Effector memory CD8-positive, alpha-beta T cell (primary cell): ENCODE results near the gene PTGER4.
"Not testable (repeated sequence)": the region's sequence is repeated elsewhere in the genome, so short reads cannot be mapped to it uniquely, and the experiment has no call there.

Experiments
- ATAC-seq: fragments of 150-1000 bp; cut with Tn5 transposase; replicated peaks from 2 replicates; pipeline ENCODE4 v1.10.0; 2021; ENCODE audit warnings: mild to moderate bottlenecking, moderate library complexity
- DNase-seq, 3 experiments: peaks; one replicate each; pipeline ENCODE4 v3.0.0; 2021
- H3K27ac Mint-ChIP-seq, 2 donors: one replicate each; pipeline ENCODE4 v1.8.0; 2022; ENCODE audit warnings: mild to moderate bottlenecking in 2 of 2, mixed read lengths in 2 of 2, moderate library complexity in 2 of 2
- H3K27me3 Mint-ChIP-seq, 2 donors: one replicate each; pipeline ENCODE4 v1.8.0; 2022; ENCODE audit warnings: mixed read lengths in 2 of 2
- H3K36me3 Mint-ChIP-seq: one replicate; pipeline ENCODE4 v1.8.0; 2022; ENCODE audit warnings: mild to moderate bottlenecking, moderate library complexity, mixed read lengths; ENCODE audit not compliant: insufficient read depth
- H3K4me1 Mint-ChIP-seq, 2 donors: one replicate each; pipeline ENCODE4 v1.8.0; 2022; ENCODE audit warnings: low read depth in 2 of 2, mixed read lengths in 2 of 2
- H3K4me3 Mint-ChIP-seq, 2 donors: one replicate each; pipeline ENCODE4 v1.8.0; 2022; ENCODE audit warnings: mild to moderate bottlenecking in 2 of 2, mixed read lengths in 2 of 2, moderate library complexity in 2 of 2
- H3K9me3 Mint-ChIP-seq, 2 donors: one replicate each; pipeline ENCODE4 v1.8.0; 2022; ENCODE audit warnings: mixed read lengths in 2 of 2

PTGER4 gene

GRCh38 chr5:40687321-40687720, 7.6 kb downstream of the PTGER4 start:
- ATAC-seq (peak; percentile 43), DNase-seq (no peak)
- Mint-ChIP-seq H3K4me1 (peaks cover 61 to 84% of the 10 kb centered on the region in 2 donors), H3K27me3 (no peaks in the 10 kb centered on the region), H3K36me3 (peaks cover 97% of the 10 kb centered on the region), H3K4me3 (peak overlapping the region; percentile 100), H3K27ac (peak overlapping the region; percentile 95 to 100), H3K9me3 (no peaks in the 10 kb centered on the region)

GRCh38 chr5:40688127-40688761, 8.5 kb downstream of the PTGER4 start:
- H3K9me3 Mint-ChIP-seq, result no peaks in the 10 kb centered on the region
- H3K27ac Mint-ChIP-seq, result peak overlapping the region; percentile 95 to 100
- H3K4me1 Mint-ChIP-seq, result peaks cover 63 to 79% of the 10 kb centered on the region in 2 donors
- DNase-seq, result peak; percentile 83 to 89 (median 85)
- H3K4me3 Mint-ChIP-seq, result peak overlapping the region; percentile 100
- ATAC-seq, result peak; percentile 72
- H3K27me3 Mint-ChIP-seq, result no peaks in the 10 kb centered on the region
- H3K36me3 Mint-ChIP-seq, result peaks cover 97% of the 10 kb centered on the region

GRCh38 chr5:40688996-40689395, 9.3 kb downstream of the PTGER4 start:
- peak overlapping the region; percentile 95 to 100 for H3K27ac Mint-ChIP-seq
- H3K9me3 Mint-ChIP-seq, result no peaks in the 10 kb centered on the region
- peak overlapping the region; percentile 50 to 100 for H3K4me3 Mint-ChIP-seq
- no peak for ATAC-seq
- DNase-seq, result no peak
- peaks cover 60 to 71% of the 10 kb centered on the region in 2 donors for H3K4me1 Mint-ChIP-seq
- H3K27me3 Mint-ChIP-seq, result no peaks in the 10 kb centered on the region
- peaks cover 99% of the 10 kb centered on the region for H3K36me3 Mint-ChIP-seq

- peak; percentile 31 for ATAC-seq
- peaks cover 99% of the 10 kb centered on the region for H3K36me3 Mint-ChIP-seq
- H3K27ac Mint-ChIP-seq, result peak overlapping the region; percentile 95 to 100
- H3K27me3 Mint-ChIP-seq, result no peaks in the 10 kb centered on the region
- H3K4me1 Mint-ChIP-seq, result peaks cover 60 to 67% of the 10 kb centered on the region in 2 donors
- no peak for DNase-seq
- peak overlapping the region; percentile 29 to 50 for H3K4me3 Mint-ChIP-seq
- no peaks in the 10 kb centered on the region for H3K9me3 Mint-ChIP-seq
Observed at GRCh38 chr5:40689438-40689837, 9.7 kb downstream of the PTGER4 start.

GRCh38 chr5:40690267-40690666, 10.6 kb downstream of the PTGER4 start:
- Mint-ChIP-seq H3K4me1 (peaks cover 57 to 62% of the 10 kb centered on the region in 2 donors), H3K4me3 (peak overlapping the region; percentile 44 to 58), H3K27me3 (no peaks in the 10 kb centered on the region), H3K9me3 (no peaks in the 10 kb centered on the region), H3K36me3 (peaks cover 100% of the 10 kb centered on the region), H3K27ac (peak overlapping the region; percentile 60 to 90)
- no peak for DNase-seq
- ATAC-seq, result no peak

- Mint-ChIP-seq H3K4me1 (peaks cover 47 to 50% of the 10 kb centered on the region in 2 donors), H3K27me3 (no peaks in the 10 kb centered on the region), H3K36me3 (peaks cover 100% of the 10 kb centered on the region), H3K9me3 (no peaks in the 10 kb centered on the region), H3K27ac (peak overlapping the region; percentile 58 to 90), H3K4me3 (peak overlapping the region; percentile 48)
- ATAC-seq, result no peak
- no peak for DNase-seq
Observed at GRCh38 chr5:40691894-40692293, 12.2 kb downstream of the PTGER4 start.

GRCh38 chr5:40694433-40694832, 14.7 kb downstream of the PTGER4 start:
- H3K4me3 Mint-ChIP-seq, result no peak overlapping the region
- H3K9me3 Mint-ChIP-seq, result no peaks in the 10 kb centered on the region
- H3K4me1 Mint-ChIP-seq, result peaks cover 27% of the 10 kb centered on the region in 2 donors
- H3K27ac Mint-ChIP-seq, result peak overlapping the region in 1 of 2 donors; percentile 54
- H3K36me3 Mint-ChIP-seq, result peaks cover 95% of the 10 kb centered on the region
- ATAC-seq (no peak), DNase-seq (no peak)
- H3K27me3 Mint-ChIP-seq, result no peaks in the 10 kb centered on the region

- DNase-seq (no peak), ATAC-seq (no peak)
- Mint-ChIP-seq H3K4me1 (peaks cover 0 to 5% of the 10 kb centered on the region in 2 donors), H3K27ac (no peak overlapping the region), H3K9me3 (peaks cover 9 to 32% of the 10 kb centered on the region in 2 donors), H3K4me3 (no peak overlapping the region), H3K36me3 (peaks cover 53% of the 10 kb centered on the region), H3K27me3 (no peaks in the 10 kb centered on the region)
Observed at GRCh38 chr5:40700116-40700782, 20.5 kb downstream of the PTGER4 start.

GRCh38 chr5:40702027-40702426, 22.3 kb downstream of the PTGER4 start:
- not testable (repeated sequence) for DNase-seq, H3K27ac Mint-ChIP-seq, ATAC-seq, H3K4me1 Mint-ChIP-seq, H3K27me3 Mint-ChIP-seq, H3K4me3 Mint-ChIP-seq
- H3K36me3 Mint-ChIP-seq, result peaks cover 36% of the 10 kb centered on the region
- H3K9me3 Mint-ChIP-seq, result peaks cover 9 to 39% of the 10 kb centered on the region in 2 donors

- H3K4me3 Mint-ChIP-seq, H3K27ac Mint-ChIP-seq, H3K27me3 Mint-ChIP-seq, ATAC-seq, H3K36me3 Mint-ChIP-seq, H3K4me1 Mint-ChIP-seq, DNase-seq: not testable (repeated sequence)
- H3K9me3 Mint-ChIP-seq, result peaks cover 11 to 39% of the 10 kb centered on the region in 2 donors
Observed at GRCh38 chr5:40705484-40705883, 25.8 kb downstream of the PTGER4 start.

- not testable (repeated sequence) for H3K36me3 Mint-ChIP-seq, H3K27me3 Mint-ChIP-seq, H3K9me3 Mint-ChIP-seq, DNase-seq, H3K27ac Mint-ChIP-seq, H3K4me3 Mint-ChIP-seq, ATAC-seq, H3K4me1 Mint-ChIP-seq
Observed at GRCh38 chr5:40710575-40710974, 30.9 kb downstream of the PTGER4 start.

GRCh38 chr5:40714001-40714400, 34.3 kb downstream of the PTGER4 start:
- no peaks in the 10 kb centered on the region for H3K4me1 Mint-ChIP-seq
- H3K27ac Mint-ChIP-seq, result peak overlapping the region in 1 of 2 donors; percentile 71
- no peaks in the 10 kb centered on the region for H3K27me3 Mint-ChIP-seq
- no peaks in the 10 kb centered on the region for H3K9me3 Mint-ChIP-seq
- DNase-seq (no peak), ATAC-seq (no peak)
- H3K36me3 Mint-ChIP-seq, result peaks cover 14% of the 10 kb centered on the region
- H3K4me3 Mint-ChIP-seq, result no peak overlapping the region

GRCh38 chr5:40716000-40716399, 36.3 kb downstream of the PTGER4 start:
- peak; percentile 39 for ATAC-seq
- H3K36me3 Mint-ChIP-seq, result peaks cover 14% of the 10 kb centered on the region
- H3K4me1 Mint-ChIP-seq, result peaks cover 0 to 5% of the 10 kb centered on the region in 2 donors
- H3K27ac Mint-ChIP-seq, result no peak overlapping the region
- no peak overlapping the region for H3K4me3 Mint-ChIP-seq
- no peak for DNase-seq
- no peaks in the 10 kb centered on the region for H3K9me3 Mint-ChIP-seq
- H3K27me3 Mint-ChIP-seq, result no peaks in the 10 kb centered on the region

GRCh38 chr5:40716590-40716989, 36.9 kb downstream of the PTGER4 start:
- Mint-ChIP-seq H3K27me3 (no peaks in the 10 kb centered on the region), H3K27ac (no peak overlapping the region), H3K4me1 (peaks cover 1 to 10% of the 10 kb centered on the region in 2 donors), H3K4me3 (no peak overlapping the region), H3K36me3 (peaks cover 14% of the 10 kb centered on the region), H3K9me3 (no peaks in the 10 kb centered on the region)
- no peak for ATAC-seq
- DNase-seq, result no peak
